ENCODE measurements around the gene SMYD3.

The SMYD3 gene

DNA sequence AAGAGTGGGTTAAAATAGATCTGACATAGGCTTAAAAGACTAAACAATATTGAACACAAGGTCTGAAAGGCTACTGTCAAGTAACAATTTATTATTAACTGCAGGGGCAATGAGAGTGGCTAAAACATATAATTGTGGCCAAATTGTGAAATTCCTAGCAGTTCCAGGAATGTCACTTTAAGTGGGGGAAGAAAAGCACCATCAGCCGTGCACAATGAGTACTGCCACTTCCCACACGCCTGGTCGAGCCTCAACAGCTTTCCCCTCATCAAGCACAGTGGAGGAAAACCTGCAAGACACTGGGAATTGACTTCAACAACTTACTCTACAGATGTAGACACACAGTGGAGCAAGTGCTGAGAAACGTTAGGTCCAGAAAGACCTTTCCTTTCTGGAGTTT, 42.6 kb upstream of the SMYD3 start:
- TF ChIP-seq, protein P1, sequence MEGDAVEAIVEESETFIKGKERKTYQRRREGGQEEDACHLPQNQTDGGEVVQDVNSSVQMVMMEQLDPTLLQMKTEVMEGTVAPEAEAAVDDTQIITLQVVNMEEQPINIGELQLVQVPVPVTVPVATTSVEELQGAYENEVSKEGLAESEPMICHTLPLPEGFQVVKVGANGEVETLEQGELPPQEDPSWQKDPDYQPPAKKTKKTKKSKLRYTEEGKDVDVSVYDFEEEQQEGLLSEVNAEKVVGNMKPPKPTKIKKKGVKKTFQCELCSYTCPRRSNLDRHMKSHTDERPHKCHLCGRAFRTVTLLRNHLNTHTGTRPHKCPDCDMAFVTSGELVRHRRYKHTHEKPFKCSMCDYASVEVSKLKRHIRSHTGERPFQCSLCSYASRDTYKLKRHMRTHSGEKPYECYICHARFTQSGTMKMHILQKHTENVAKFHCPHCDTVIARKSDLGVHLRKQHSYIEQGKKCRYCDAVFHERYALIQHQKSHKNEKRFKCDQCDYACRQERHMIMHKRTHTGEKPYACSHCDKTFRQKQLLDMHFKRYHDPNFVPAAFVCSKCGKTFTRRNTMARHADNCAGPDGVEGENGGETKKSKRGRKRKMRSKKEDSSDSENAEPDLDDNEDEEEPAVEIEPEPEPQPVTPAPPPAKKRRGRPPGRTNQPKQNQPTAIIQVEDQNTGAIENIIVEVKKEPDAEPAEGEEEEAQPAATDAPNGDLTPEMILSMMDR (conservative IDR thresholded peaks at IDR 0.05; ENCODE audit: low read depth, low read length), result no peak
- H3K27ac ChIP-seq, result no peak overlapping the region
- H3K36me3 ChIP-seq (ENCODE audit: insufficient read depth), result no peaks in the 10 kb centered on the region; the same call in 1 of the 2 replicates

DNA sequence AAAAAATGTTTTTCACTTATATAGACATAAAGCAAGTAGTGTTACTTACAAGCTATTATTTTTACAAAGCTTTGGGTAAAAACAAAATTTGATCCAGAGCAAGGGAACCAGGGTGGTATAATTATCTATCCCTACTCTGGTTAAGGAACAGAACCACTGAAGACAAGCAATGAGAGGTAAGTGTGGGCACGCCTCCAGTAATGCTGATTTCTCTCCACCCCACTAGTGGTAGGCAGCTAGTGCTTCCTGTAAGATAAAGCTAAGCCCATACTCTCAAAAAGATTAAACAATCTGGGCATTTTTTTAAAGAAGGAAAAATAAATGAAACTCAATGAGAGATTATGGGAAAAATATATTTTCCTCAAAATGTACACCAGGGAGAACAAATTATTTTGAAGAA, 36.9 kb upstream of the SMYD3 start:
- H3K27me3 ChIP-seq (ENCODE audit: insufficient read depth, low read depth), result no peaks in the 10 kb centered on the region
- H3K36me3 ChIP-seq (ENCODE audit: insufficient read depth), result peaks cover 5% of the 10 kb centered on the region; the same call in 1 of the 2 replicates
- TF ChIP-seq, protein P1 (conservative IDR thresholded peaks at IDR 0.05; ENCODE audit: low read depth, low read length), result no peak

More for the DNA sequence above, 42.6 kb upstream of the SMYD3 start:
- Histone ChIP-seq H3K4me1 (ENCODE audit: low read depth, poor library complexity, severe bottlenecking) (no peaks in the 10 kb centered on the region), H2AFZ (ENCODE audit: low read depth) (no peak overlapping the region), H3K4me3 (IDR thresholded peaks at IDR 0.05; ENCODE audit: insufficient read depth, low read depth, low read length) (no peak overlapping the region), H3K9ac (no peak overlapping the region), H3K27me3 (ENCODE audit: insufficient read depth, low read depth) (no peaks in the 10 kb centered on the region), H4K20me1 (ENCODE audit: insufficient read depth) (no peaks in the 10 kb centered on the region), H3K4me2 (no peak overlapping the region), H3K79me2 (ENCODE audit: insufficient read depth, low read depth) (no peaks in the 10 kb centered on the region)

DNA sequence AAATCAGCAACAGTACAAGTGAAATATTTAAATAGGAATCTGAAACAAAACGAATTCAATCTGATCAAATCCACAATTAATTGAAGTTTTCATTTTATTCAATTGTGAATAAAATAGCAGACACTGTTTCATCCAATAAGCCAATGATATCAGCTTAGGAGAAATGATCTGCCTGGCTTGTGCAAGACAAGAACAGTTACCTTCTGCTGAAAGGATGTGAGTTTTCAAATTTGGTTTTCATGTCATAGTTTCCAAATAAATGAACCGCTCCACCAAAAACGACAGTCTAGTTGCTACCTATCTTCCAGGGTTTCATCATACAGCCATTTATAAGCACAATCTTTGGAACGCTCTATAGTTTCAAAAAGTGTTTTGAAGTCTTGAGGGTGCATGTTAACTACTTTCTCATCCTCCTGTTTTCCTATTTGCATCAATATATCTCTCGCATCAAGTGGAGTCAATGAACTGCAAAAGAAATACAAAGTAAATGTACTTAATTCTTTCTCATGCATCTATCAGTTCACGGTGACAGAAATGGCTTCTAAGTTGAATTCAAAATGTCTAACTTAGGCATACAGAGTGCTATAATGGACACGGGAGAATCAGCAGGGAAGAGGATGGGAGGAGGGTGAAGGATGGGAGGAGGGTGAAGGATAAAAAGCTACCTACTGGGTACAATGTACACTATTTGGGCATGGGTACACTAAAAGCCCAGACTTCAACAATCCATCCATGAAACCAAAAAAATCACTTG, 33.8 kb upstream of the SMYD3 start:
- H3K36me3 ChIP-seq (ENCODE audit: insufficient read depth), result peaks cover 5% of the 10 kb centered on the region; the same call in 1 of the 2 replicates

More for the DNA sequence above, 36.9 kb upstream of the SMYD3 start:
- Histone ChIP-seq H3K79me2 (ENCODE audit: insufficient read depth, low read depth) (no peaks in the 10 kb centered on the region), H2AFZ (ENCODE audit: low read depth) (no peak overlapping the region), H3K9ac (no peak overlapping the region), H3K27ac (no peak overlapping the region), H3K4me2 (no peak overlapping the region), H4K20me1 (ENCODE audit: insufficient read depth) (no peaks in the 10 kb centered on the region), H3K4me3 (IDR thresholded peaks at IDR 0.05; ENCODE audit: insufficient read depth, low read depth, low read length) (no peak overlapping the region), H3K4me1 (ENCODE audit: low read depth, poor library complexity, severe bottlenecking) (no peaks in the 10 kb centered on the region)

GRCh38 chr1:246537887-246538286, 30.8 kb upstream of the SMYD3 start:
- H3K27me3 ChIP-seq (ENCODE audit: insufficient read depth, low read depth), result no peaks in the 10 kb centered on the region
- H4K20me1 ChIP-seq (ENCODE audit: insufficient read depth), result no peaks in the 10 kb centered on the region
- TF ChIP-seq, protein P1 (conservative IDR thresholded peaks at IDR 0.05; ENCODE audit: low read depth, low read length), result no peak
- no peak overlapping the region for H3K4me2 ChIP-seq
- no peaks in the 10 kb centered on the region for H3K79me2 ChIP-seq (ENCODE audit: insufficient read depth, low read depth)
- no peak overlapping the region for H3K4me3 ChIP-seq (IDR thresholded peaks at IDR 0.05; ENCODE audit: insufficient read depth, low read depth, low read length)
- H3K9ac ChIP-seq, result no peak overlapping the region
- H3K36me3 ChIP-seq (ENCODE audit: insufficient read depth), result no peaks in the 10 kb centered on the region
- no peaks in the 10 kb centered on the region for H3K4me1 ChIP-seq (ENCODE audit: low read depth, poor library complexity, severe bottlenecking)
- no peak overlapping the region for H3K27ac ChIP-seq
- no peak overlapping the region for H2AFZ ChIP-seq (ENCODE audit: low read depth)

More for the DNA sequence above, 33.8 kb upstream of the SMYD3 start:
- H3K27me3 ChIP-seq (ENCODE audit: insufficient read depth, low read depth), result no peaks in the 10 kb centered on the region
- no peak overlapping the region for H3K27ac ChIP-seq
- no peak overlapping the region for H3K4me3 ChIP-seq (IDR thresholded peaks at IDR 0.05; ENCODE audit: insufficient read depth, low read depth, low read length)
- no peak overlapping the region for H3K4me2 ChIP-seq
- no peak overlapping the region for H3K9ac ChIP-seq
- H3K79me2 ChIP-seq (ENCODE audit: insufficient read depth, low read depth), result no peaks in the 10 kb centered on the region
- H4K20me1 ChIP-seq (ENCODE audit: insufficient read depth), result no peaks in the 10 kb centered on the region
- H2AFZ ChIP-seq (ENCODE audit: low read depth), result no peak overlapping the region
- H3K4me1 ChIP-seq (ENCODE audit: low read depth, poor library complexity, severe bottlenecking), result no peaks in the 10 kb centered on the region
- TF ChIP-seq, protein P1 (conservative IDR thresholded peaks at IDR 0.05; ENCODE audit: low read depth, low read length), result no peak
